GM21737 (cell line): ENCODE data around the gene DDC.

Experiments
- ATAC-seq: cut with Tn5 transposase; IDR thresholded peaks from one replicate; pipeline ENCODE4 v1.9.1; 2021; ENCODE audit warnings: mild to moderate bottlenecking, moderate library complexity; ENCODE audit not compliant: unreplicated experiment

DDC gene

DNA sequence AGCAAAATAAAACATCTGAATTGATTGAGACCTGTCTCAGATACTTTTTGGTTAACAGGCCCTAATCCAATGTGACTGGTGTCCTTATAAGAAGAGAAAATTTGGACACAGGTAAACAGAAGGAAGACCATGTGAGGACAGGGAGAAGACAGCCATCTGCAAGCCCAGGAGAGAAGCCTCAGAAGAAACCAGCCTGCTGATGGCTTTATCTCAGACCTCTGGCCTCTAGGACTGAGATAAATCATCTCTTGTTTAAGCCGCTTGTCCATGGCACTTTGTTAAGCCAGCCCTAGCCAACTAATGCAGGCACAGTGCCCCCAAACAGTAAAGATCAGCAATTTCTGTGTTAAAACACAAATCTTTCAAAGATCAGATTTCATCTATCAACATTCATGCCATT, 73.3 kb downstream of the DDC start:
- ATAC-seq = no peak

DNA sequence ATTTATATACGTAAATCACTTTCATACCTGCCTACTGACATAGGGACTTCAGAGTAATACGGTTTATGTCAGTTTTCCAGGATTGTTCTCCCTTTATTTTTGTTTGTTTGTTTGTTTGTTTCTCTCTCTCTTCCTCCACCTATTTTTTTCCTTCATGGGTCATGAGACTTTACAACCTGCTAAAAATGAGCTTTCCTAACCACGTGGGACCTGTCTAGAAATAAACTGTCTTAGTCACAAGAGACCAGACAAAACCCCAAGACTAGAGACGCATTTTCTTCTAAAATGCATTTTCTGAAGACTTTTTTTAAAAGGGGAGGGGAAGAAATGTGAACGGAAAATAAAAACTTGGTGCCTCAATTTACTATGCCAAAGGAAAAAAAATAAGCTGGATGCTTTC, 74.0 kb downstream of the DDC start:
- ATAC-seq = no peak

DNA sequence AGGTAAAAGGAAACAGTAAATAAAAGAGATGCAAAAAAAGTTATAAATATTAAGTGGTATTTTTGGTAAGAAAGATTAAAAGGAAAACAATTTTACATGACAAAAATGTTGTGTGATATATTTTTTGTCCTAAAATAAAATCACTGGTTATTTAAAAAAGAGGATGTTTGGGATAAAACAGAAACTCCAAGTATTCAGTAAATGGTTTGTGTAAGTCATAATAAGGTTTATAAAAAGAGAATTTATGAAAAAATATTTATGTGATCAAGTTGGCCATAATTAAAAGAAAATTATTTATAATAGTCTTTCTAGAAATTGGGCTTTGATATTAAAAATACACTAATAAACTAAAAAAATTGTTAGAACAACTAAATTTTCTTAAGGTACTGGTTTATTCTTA, 76.8 kb downstream of the DDC start:
- no peak for ATAC-seq

DNA sequence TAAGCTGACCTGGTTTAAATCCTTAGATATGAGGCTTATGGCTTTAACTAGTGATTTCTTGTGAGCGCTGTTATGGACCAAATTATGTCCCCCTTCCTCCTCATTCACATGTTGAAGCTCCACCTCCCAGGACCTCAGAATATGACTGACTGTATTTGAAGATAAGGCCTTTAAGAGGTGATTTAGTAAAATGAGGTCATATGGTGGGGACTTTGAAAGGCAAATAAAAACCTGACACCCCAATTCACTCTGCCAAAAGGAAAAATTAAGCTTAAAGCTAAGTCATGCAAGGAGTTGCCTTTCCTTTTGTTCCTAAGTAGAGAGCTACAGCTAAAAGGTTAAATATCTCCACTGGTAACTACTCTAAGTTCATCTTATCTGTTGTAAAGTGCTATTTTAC, 78.7 kb downstream of the DDC start:
- ATAC-seq = no peak

DNA sequence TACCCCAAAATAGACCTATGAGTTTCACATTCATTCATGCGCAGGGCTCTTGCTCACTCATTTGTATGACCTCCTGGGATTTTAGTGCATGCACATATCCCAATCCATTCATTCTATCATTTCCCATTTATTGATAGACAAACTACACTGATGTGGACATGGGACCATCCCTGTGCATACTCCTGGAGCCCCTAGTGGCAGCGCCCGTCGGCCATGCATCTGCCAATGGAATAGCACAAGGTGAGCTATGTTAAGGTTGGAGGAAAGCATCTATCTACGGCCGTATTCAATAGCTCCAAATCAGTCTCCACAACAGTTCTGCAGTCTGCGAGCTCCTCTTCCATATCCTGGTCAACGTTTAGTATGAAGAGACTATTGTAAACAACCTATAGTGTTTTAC, 83.3 kb downstream of the DDC start:
- no peak for ATAC-seq

DNA sequence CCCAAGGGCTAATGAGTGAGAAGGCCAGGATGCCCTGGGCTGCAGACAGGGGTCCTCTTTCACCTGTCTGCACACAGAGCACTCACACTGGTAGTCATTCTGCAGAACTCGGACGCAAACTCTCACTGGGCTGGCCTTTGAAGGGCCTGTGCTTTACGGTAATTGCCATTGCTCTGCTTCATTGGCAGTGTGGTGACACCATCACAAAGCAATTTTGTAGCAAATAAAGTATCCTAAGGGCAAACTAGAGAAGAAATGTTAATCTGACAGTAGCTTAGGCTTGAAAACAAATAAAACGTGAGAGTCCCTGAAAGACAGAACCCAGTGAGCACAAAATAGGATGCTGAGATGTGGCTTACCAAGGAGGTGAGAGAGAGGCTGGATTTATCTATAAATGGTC, 84.4 kb downstream of the DDC start:
- no peak for ATAC-seq

DNA sequence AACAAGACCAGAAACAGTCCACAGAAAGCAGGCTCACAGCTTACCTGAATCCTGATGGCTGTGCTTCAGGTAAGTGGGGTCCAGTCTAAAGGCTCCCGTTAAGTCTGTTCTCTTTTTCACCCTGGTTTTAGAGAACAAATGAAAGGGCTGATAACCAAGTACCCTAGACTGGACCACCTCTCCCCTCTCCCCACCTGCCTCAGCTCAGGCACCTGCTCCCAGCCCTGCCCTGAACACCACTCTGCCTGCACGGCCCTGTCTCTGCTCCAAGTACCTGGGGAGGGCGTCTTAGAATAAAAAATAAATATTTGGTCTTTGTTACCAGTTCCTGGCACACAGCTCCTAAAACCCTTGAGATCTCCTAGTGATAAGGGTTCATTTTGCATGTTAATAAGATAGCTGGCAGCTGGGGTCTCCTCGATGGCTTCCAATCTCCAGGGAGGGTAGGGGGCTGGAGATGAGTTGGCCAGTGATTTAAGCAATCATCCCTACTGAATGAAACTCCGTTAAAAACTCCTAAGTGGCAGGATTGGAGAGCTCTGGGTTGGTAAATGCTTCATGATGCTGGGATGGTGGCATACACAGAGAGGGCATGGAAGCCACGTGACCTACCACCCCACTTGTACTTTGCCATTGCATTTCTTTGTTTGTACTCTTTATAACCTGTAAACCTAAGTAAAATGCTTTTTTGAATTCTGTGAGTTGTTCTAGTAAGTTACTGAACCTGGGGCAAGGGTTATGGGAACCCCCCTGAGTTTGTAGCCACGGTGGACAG, 85.3 kb downstream of the DDC start:
- ATAC-seq = no peak

DNA sequence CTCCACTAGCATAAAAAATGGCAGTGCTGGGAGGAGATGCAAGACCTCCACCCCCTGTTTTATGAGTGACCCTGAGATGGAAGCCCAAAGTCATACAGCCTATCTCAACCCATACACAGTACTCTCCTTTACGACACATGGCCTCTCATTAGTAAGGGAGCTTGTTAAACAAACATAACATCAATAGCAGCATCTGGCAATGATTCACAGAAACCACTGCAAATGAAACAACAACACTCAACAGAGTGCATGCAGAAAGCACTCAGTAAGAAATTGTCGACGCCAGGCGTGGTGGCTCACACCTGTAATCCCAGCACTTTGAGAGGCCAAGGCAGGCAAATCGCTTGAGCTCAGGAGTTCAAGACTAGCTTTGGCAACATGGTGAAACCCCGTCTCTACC, 87.6 kb downstream of the DDC start:
- no peak for ATAC-seq

DNA sequence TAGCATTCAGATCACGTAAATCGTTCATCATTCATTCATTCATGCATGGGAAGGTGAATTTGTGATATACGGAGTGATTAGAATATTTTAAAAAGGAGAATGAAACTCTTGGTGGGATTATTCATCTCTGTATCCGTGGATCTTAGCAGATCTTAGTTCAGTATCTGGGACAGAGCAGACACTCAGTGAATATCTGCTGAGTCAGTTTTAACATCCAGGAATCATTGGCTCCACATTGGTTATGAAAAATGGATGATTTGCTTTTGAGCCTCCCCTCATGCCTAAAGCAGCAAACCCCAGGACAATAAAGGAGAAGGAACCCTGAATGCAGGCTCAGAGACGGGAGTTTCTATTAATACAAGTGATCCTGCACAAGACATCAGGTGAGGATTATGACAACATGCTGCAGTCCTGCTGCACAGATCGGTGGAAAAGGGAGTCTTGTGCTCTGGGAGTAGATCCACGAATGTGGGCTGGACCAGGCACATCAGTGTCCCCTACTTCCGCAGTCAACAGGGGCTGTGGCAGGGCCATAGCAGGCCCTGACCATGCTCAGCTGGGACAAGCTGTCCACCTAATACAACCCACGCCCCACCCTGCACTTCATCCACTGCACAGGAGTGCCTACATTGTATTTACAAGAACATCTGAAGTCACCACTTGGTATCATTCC, 88.1 kb downstream of the DDC start:
- no peak for ATAC-seq

DNA sequence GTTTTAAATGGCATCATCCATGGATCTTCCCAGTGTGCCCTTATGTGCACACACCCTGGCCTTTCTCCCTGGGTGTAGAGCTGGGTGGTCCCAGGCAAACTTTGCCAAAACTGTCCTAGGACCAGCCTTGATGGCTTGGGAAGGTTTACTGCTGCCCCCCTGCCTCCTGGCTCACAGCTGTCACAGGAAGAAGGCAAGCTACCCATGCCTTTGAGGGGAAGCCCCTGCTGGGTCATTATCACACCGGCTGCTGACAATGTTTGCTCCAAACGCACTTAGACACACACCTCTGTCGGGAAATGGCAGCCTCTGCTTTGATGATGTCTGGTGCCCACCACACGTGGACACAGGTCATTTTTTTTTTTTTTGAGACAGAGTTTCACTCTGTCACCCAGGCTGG, 89.9 kb downstream of the DDC start:
- no peak for ATAC-seq

DNA sequence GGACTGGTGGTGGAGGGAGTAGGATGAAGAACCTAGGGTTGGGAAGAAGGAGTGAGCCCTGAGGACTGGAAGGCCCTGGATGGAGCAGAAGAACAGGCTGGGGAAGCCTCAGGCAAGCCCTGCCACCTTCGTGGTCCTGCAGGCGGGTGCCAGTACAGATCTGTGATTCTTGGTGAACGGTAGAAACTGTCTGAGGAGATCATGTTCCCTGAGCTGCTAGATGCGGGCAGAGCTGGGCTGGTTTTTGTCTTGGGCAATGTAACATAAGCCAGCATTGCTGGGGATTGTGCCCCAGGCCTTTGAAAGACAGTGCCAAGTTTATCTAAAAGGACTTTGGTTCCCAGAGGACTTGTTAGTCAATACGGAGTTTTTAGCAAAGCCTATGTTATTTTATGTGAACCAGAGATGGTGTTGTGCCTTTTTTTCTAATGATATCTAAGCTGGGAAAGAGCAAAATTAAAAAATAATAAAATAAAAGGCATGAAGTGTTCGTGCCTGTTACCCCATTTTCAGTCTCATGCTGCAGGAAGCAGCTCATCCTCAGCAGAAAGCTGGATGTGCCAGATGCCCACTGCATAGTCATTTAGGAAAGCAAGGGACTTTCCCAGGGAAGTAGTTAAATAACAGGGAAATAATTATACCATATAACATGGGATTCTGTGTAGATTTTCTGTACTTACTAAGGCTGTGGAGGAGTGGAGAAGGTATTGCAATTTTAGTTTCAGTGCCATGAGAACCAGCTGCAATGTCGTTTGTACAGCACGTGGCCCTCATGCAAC, 90.6 kb downstream of the DDC start:
- ATAC-seq = no peak

DNA sequence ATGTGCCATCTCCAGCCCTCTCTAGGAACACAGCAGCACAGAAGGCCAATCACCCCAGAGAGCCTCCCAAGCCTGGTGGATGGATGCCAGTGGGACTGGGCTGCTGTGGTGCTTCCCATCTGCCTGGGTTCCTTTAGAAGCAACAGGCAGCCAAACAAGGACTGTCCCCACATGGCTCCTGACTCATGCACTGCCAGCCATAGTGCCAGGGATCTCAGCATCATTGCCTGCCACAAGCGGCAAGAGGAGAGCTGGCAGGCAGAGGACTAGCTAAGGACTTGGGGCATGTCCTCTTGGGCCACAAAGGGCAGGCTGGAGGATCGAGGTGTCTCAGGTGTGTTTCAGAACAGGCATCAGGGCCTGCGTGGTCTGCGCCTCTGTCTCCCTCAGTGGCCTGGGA, 91.7 kb downstream of the DDC start:
- no peak for ATAC-seq

DNA sequence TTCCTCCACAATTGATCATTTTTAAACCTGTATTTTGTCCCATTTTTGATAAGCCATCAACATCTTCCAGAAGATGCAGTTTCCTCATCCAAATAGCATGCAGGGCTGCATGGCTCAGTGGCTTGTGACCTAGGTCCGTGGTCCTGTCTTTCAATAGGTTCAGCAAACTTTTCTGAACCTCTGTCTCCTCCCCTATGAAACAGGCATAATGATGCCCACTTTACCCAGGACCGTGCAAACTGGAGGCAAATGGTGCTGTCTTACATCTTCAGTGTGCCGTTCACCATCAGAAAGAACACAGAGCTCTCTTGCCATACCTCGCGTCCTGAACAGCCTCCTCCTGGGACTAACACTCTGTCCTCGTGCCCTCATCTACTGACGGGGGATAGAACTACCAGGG, 92.8 kb downstream of the DDC start:
- no peak for ATAC-seq

DNA sequence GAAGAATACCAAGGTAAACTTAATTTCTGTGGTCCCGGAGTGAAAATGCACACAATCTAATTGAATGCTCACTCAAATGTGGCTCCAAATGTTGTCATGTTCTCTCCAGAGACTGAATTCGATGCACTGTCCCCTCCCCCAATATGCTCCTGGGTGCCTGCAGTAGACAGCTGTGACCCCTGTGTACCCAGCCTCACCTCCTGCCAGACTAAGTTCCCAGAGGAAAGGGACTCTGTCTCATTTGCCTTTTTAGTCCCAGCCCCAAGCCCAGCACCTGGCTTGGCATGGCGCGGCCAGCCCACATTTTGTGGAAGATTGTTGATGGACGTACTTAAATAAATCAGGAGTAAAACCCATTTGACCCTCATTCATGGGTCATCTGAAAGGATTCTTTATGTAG, 93.2 kb downstream of the DDC start:
- ATAC-seq = no peak

DNA sequence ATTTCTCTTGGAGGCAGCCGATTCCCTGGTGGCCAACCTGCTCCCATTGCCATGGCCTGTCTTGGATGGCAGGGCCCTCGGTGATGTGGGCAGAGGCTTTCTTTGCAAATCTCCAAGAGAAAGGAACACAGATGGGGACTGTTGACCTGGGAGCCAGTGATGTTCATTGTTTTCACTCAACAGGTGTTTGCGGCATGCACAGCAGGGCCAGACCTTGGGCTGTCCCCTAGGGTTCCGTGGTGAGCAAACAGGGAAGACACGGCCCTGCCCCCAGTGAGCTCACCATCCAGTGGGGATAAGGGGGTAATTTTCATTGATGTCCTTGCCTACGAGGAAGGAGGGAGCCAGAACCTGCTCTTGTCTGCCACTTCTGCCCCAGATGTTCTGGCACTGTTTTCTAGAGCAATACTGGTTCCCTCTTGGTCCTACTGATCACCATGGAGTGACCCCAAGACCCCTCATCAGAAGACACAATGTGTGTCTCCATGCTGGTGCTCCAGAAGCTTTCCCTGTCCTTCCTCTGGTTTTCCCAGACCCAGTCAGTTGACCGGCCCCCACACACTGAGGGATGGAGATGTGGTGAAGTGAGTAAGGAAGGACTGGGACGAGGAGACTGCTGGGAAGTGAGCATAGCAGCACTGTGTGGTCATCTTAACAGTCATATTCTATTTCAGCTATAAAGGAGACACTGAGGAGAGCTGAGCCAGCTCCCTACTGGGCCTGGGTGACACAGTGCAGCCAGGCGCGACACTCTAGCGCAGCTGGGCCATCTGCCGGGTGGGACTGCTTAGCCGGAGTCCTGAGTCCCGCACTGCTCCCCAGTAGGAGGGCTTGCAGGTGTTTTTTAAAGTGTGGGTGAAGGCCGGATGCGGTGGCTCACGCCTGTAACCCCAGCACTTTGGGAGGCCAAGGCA, 94.7 kb downstream of the DDC start:
- ATAC-seq = no peak

DNA sequence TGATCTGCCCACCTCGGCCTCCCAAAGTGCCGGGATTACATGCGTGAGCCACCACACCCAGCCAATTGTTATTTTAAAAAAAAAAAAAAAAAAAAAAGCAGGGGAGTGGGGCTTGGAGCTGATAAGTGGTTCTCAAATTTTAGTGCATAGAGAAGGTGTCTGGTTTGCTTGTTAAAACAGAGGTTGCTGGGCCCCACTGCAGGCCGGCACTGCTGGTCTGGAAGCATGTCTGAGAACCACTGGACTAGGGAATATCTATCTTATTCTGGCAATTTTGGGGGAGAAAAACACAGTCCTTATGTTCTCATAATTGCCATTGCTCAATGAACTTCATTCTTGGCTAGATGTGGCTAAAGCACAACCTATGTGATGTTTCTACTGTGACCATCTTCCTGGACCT, 96.0 kb downstream of the DDC start:
- no peak for ATAC-seq

DNA sequence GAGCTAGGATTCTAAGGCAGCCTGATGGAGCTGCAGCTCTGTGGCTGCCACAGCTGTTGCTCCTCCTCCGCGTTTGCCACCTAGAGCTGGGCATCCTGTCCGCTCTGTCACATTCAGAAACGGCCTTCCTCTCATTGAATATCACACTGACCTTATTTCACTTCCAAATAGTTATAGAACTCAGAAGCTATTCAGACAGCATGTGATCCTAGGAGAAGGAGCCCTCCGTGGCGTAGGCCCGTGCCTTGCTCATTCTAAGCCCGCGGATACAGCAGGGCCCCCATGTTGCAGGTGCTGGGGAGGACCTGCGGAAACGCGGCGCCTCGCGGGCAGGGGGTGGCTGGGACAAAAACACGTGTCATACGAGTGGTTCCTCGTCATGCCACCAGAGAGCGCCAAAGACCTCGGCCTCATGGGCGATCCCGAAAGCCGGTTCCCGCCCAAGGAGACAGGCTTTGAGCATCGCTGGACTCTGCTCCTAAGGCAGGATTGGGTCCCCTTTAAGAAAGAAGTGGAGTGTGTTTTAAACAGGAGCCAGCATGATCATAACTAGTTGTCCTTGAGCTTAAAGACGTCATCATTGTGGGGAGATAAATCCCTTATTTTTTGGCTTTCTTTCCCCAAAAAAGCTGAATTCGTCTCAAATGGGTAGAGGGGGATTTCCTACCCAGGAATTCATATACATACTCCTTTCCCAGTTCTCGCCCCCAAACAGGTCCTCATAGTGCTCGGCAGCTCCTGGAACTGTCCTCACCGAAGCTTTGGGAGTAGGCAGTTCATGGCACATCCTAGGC, 97.2 kb downstream of the DDC start:
- peak; percentile 95 for ATAC-seq

DNA sequence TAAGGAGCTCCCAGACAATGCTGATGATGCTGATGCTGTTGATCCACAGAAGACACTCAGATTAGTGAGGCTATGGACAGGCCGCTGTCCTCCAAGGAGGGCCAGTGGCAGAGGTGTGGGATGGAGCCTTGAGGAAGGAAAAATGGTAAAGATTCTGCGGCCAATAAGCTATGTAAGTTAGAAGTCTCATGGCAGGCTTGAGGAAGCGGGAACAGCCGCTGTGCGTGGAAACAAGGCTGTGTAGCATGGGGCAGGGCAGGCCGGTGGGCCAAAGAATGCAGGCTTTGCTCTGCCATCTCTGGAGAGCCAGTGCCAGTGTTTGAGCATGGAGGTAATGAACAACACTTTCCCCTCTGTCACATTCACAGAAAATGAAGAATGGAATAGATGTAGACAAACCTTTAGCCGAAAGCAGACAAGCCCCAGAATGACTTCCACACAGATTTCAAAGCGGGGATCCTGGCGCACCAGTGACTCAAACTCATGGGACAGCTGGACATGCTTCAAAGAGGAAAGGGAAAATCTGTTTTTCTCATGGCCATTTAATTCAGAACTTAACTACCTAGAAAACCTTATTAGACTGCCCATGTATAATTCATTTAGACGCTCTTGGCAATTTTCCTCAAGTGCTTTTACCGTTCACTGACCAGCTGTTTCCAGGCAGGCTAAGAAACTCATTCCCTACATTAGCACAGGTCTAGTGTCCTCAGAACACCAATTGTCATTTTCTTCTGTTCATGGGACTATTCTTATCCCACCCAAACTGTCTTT, 98.2 kb downstream of the DDC start:
- no peak for ATAC-seq

DNA sequence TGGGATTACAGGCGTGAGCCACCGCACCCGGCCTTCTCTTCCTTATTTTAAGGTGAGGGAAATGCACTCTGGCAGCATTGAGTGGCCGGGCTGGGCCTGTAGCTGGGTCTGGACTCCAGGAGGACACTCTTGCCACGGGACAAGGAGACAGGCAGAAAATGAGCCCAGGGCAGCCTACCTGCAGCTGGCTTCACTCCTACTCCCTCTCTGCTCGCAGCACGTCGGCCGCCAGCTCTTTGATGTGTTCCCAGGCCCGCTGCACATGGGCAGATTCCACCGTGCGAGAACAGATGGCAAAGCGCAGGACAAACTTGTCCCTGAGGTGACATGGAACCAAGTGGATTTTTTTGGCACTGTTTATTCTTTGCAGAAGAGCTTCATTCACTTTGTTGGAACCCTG, 102.2 kb downstream of the DDC start:
- ATAC-seq = no peak
